Stimulated activated CD4-positive, alpha-beta T cell treated with anti-CD3 and anti-CD28 coated beads, Interleukin-12 subunit alpha, Interleukin-12 subunit beta, amount 100 ng/mL, for 24 hours (primary cell): ENCODE data around the gene DGKH.
"Not testable (repeated sequence)": the region's sequence is repeated elsewhere in the genome, so short reads cannot be mapped to it uniquely, and the experiment has no call there.

ENCODE experiments used
- DNase-seq, 2 experiments: peaks; one replicate each; pipeline ENCODE4 v3.0.0-alpha.2; 2020; ENCODE audit warnings: low read depth in 2 of 2

DGKH gene

GRCh38 chr13:42071672-42072419 is 23.4 kb downstream of the DGKH start:
- no peak for DNase-seq

- DNase-seq: no peak
These were observed 25.2 kb downstream of the DGKH start for GRCh38 chr13:42073683-42074082.

GRCh38 chr13:42075517-42075916 is 27.1 kb downstream of the DGKH start:
- no peak for DNase-seq

- DNase-seq: no peak
These were observed 27.9 kb downstream of the DGKH start for GRCh38 chr13:42076309-42076713.

- no peak for DNase-seq
These were observed 29.8 kb downstream of the DGKH start for GRCh38 chr13:42078128-42078808.

GRCh38 chr13:42083138-42083770 is 34.8 kb downstream of the DGKH start:
- DNase-seq: no peak

GRCh38 chr13:42084722-42085121 is 36.3 kb downstream of the DGKH start:
- no peak for DNase-seq

- no peak for DNase-seq
These were observed 38.1 kb downstream of the DGKH start for GRCh38 chr13:42086582-42086981.

- no peak for DNase-seq
These were observed 46.1 kb downstream of the DGKH start for GRCh38 chr13:42094516-42095040.

- DNase-seq: not testable (repeated sequence)
These were observed 47.8 kb downstream of the DGKH start for GRCh38 chr13:42096222-42096621.

- DNase-seq: no peak
These were observed 51.7 kb downstream of the DGKH start for GRCh38 chr13:42099962-42100675.

- no peak for DNase-seq
These were observed 52.5 kb downstream of the DGKH start for GRCh38 chr13:42100960-42101359.

- no peak for DNase-seq
These were observed 53.6 kb downstream of the DGKH start for GRCh38 chr13:42101821-42102585.

- DNase-seq: no peak
These were observed 54.8 kb downstream of the DGKH start for GRCh38 chr13:42102961-42103865.

- no peak for DNase-seq
These were observed 58.5 kb downstream of the DGKH start for GRCh38 chr13:42106998-42107397.

- DNase-seq: no peak
These were observed 59.0 kb downstream of the DGKH start for GRCh38 chr13:42107421-42107820.

- no peak for DNase-seq
These were observed 59.8 kb downstream of the DGKH start for GRCh38 chr13:42108217-42108616.

- no peak for DNase-seq
These were observed 61.5 kb downstream of the DGKH start for GRCh38 chr13:42109957-42110356.

GRCh38 chr13:42110410-42111155 is 62.1 kb downstream of the DGKH start:
- DNase-seq: peak in 1 of 2 experiments; percentile 8
